HepG2 (cell line): Measurements from ENCODE around the gene JMJD8. TPM values are rescaled to one million over a fixed set of nuclear protein-coding genes. Genes with fewer than 3 reads are reported as not detected.

Source experiments
- AGO1 ChIP-seq: fragments of 200-400 bp; formaldehyde crosslinking; IDR thresholded peaks from 2 replicates; pipeline ENCODE4 v1.6.1; 2017; ENCODE audit warnings: mild to moderate bottlenecking, low read depth, low read length, moderate library complexity; ENCODE audit not compliant: poor library complexity, severe bottlenecking
- AGO2 ChIP-seq: fragments of 200-400 bp; formaldehyde crosslinking; optimal IDR thresholded peaks from 2 replicates; pipeline ENCODE3; 2017; ENCODE audit warnings: mild to moderate bottlenecking, low read depth, low read length, moderate library complexity
- DNMT1 ChIP-seq: sonication (generic); formaldehyde crosslinking; IDR thresholded peaks from 2 replicates; pipeline ENCODE4 v1.5.1; 2020; ENCODE audit warnings: mild to moderate bottlenecking, missing genetic modification reagents
- GPN1 ChIP-seq: sonication (generic); formaldehyde crosslinking; IDR thresholded peaks from 2 replicates; pipeline ENCODE4 v1.5.1; 2020; ENCODE audit warnings: missing genetic modification reagents, borderline replicate concordance
- HNF4A ChIP-seq: sonication (generic); formaldehyde crosslinking; IDR thresholded peaks from 2 replicates; pipeline ENCODE4 v1.4.0; 2020; ENCODE audit warnings: missing genetic modification reagents
- HNRNPL ChIP-seq: fragments of 200-400 bp; formaldehyde crosslinking; IDR thresholded peaks from 2 replicates; pipeline ENCODE4 v1.6.1; 2017; ENCODE audit warnings: mild to moderate bottlenecking, low read depth, low read length
- LCORL ChIP-seq, 2 experiments: fragments of 450-650 bp in 1 of 2; sonication (generic) in 1 of 2; formaldehyde crosslinking in 1 of 2; IDR thresholded peaks; 2 replicates each; pipeline versions ENCODE4 v1.5.0 to v1.6.1; 2017 to 2020; ENCODE audit warnings: antibody characterized with exemption in 1 of 2, missing genetic modification reagents in 1 of 2
- RBFOX2 ChIP-seq: fragments of 200-400 bp; formaldehyde crosslinking; IDR thresholded peaks from 2 replicates; pipeline ENCODE4 v1.6.1; 2017; ENCODE audit warnings: low read depth, mild to moderate bottlenecking, low read length
- SNRNP70 ChIP-seq: fragments of 200-400 bp; formaldehyde crosslinking; IDR thresholded peaks from 2 replicates; pipeline ENCODE4 v1.6.1; 2017; ENCODE audit warnings: mild to moderate bottlenecking, low read depth, low read length, moderate library complexity
- SP140L ChIP-seq: sonication (generic); formaldehyde crosslinking; IDR thresholded peaks from 2 replicates; pipeline ENCODE4 v1.4.0; 2020; ENCODE audit warnings: missing genetic modification reagents, borderline replicate concordance
- ZMYM2 ChIP-seq: sonication (generic); formaldehyde crosslinking; IDR thresholded peaks from 2 replicates; pipeline ENCODE4 v1.8.0; 2022; ENCODE audit warnings: mild to moderate bottlenecking, missing genetic modification reagents
- ZNF496 ChIP-seq: sonication (generic); formaldehyde crosslinking; IDR thresholded peaks from 2 replicates; pipeline ENCODE4 v1.8.1; 2023; ENCODE audit warnings: mild to moderate bottlenecking, moderate library complexity, missing genetic modification reagents; ENCODE audit not compliant: insufficient replicate concordance
- ZNF562 ChIP-seq: sonication (generic); formaldehyde crosslinking; IDR thresholded peaks from 2 replicates; pipeline ENCODE4 v1.8.0; 2022; ENCODE audit warnings: missing genetic modification reagents, borderline replicate concordance
- ZNF776 ChIP-seq: sonication (generic); formaldehyde crosslinking; IDR thresholded peaks from 2 replicates; pipeline ENCODE4 v1.4.0; 2020; ENCODE audit warnings: mild to moderate bottlenecking, missing genetic modification reagents
- ZSCAN20 ChIP-seq: sonication (generic); formaldehyde crosslinking; IDR thresholded peaks from 2 replicates; pipeline ENCODE4 v1.4.0; 2020; ENCODE audit warnings: missing genetic modification reagents, mild to moderate bottlenecking, borderline replicate concordance
- polyA plus RNA-seq, 8 experiments: library from polyadenylated mRNA; depleted of rRNA in 3 of 8; stranded (reverse) in 7 of 8; unstranded in 1 of 8; fragments of >200 nt; fragmentation: Illumina TruSeq in 4 of 8; extraction: Trizol in 4 of 8; gene quantifications; 2 replicates each; pipeline versions ENCODE4 v1.2.1 to v1.2.3, GENCODE V29; 2011 to 2016; ENCODE audit warnings: low read depth in 4 of 8, missing spikeins in 1 of 8, mixed read lengths in 1 of 8; ENCODE audit not compliant: insufficient read depth in 1 of 8
- total RNA-seq, 5 experiments: library from RNA; depleted of rRNA; stranded (reverse); fragments of >200 nt; fragmentation: Illumina TruSeq; extraction: Trizol; gene quantifications; 2 replicates each; pipeline ENCODE4 v1.2.3, GENCODE V29; 2016; ENCODE audit warnings: low read depth in 1 of 5
- TF ChIP-seq, protein P1 (sequence below): sonication (generic); formaldehyde crosslinking; IDR thresholded peaks from 2 replicates; pipeline ENCODE4 v1.4.0; 2020; ENCODE audit warnings: missing genetic modification reagents
- TF ChIP-seq, protein P2 (sequence below): sonication (generic); IDR thresholded peaks from 2 replicates; pipeline ENCODE4 v1.6.1; 2016; ENCODE audit warnings: low read depth, borderline replicate concordance
- TF ChIP-seq, protein P3 (sequence below): sonication (generic); formaldehyde crosslinking; IDR thresholded peaks from 2 replicates; pipeline ENCODE4 v1.4.0; 2020; ENCODE audit warnings: missing genetic modification reagents

Gene JMJD8
- total and polyA plus RNA-seq, 2 of the 13 experiments (the other 11 are each of a cell fraction or from before 2014, with no cell fraction given): 2.6 to 11.8 TPM

DNA sequence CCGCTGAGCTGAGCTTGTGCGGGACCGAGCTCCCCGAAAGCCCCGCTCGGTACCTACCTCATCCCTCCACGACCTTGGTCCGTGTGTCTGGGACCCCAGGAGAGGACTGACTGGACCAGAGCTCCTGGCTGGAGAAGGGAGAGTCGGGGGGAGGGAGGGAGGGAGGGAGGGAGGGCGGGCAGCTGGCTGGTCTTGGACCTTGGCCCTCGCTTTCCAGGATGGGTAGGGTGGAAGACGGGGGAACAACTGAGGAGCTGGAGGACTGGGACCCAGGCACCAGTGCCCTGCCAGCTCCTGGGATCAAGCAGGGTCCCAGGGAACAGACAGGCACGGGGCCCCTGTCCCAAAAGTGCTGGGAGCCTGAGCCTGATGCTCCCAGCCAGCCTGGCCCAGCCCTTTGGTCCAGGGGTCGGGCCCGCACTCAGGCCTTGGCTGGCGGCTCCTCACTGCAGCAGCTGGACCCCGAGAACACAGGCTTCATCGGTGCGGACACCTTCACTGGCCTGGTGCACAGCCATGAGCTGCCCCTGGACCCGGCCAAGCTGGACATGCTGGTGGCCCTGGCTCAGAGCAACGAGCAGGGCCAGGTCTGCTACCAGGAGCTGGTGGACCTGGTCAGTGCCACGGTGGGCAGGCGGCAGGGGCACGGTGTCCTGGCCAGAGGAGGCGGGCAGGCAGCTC lies 8.1 kb downstream of the JMJD8 start (continued):
- TF ChIP-seq ZSCAN20 (no peak), DNMT1 (no peak), AGO2 (peak; percentile 79), SNRNP70 (no peak), ZNF496 (CRISPR knock-in tag) (no peak), SP140L (CRISPR knock-in tag) (no peak), ZNF776 (CRISPR knock-in tag) (peak; percentile 13; the same call in 1 of the 2 replicates), RBFOX2 (peak; percentile 17; the same call in 1 of the 2 replicates), GPN1 (CRISPR knock-in tag) (no peak), ZNF562 (no peak), ZMYM2 (0 out of 2 replicates have a peak, but pooled peaks have one; percentile 27), HNF4A (CRISPR knock-in tag) (peak; percentile 47), LCORL (IDR thresholded peaks at IDR 0.05) (no peak), LCORL (CRISPR knock-in tag; IDR thresholded peaks at IDR 0.05) (0 out of 2 replicates have a peak, but pooled peaks have one; percentile 26), HNRNPL (peak; percentile 68; the same call in 1 of the 2 replicates), AGO1 (peak; percentile 75)
- TF ChIP-seq, protein P1, sequence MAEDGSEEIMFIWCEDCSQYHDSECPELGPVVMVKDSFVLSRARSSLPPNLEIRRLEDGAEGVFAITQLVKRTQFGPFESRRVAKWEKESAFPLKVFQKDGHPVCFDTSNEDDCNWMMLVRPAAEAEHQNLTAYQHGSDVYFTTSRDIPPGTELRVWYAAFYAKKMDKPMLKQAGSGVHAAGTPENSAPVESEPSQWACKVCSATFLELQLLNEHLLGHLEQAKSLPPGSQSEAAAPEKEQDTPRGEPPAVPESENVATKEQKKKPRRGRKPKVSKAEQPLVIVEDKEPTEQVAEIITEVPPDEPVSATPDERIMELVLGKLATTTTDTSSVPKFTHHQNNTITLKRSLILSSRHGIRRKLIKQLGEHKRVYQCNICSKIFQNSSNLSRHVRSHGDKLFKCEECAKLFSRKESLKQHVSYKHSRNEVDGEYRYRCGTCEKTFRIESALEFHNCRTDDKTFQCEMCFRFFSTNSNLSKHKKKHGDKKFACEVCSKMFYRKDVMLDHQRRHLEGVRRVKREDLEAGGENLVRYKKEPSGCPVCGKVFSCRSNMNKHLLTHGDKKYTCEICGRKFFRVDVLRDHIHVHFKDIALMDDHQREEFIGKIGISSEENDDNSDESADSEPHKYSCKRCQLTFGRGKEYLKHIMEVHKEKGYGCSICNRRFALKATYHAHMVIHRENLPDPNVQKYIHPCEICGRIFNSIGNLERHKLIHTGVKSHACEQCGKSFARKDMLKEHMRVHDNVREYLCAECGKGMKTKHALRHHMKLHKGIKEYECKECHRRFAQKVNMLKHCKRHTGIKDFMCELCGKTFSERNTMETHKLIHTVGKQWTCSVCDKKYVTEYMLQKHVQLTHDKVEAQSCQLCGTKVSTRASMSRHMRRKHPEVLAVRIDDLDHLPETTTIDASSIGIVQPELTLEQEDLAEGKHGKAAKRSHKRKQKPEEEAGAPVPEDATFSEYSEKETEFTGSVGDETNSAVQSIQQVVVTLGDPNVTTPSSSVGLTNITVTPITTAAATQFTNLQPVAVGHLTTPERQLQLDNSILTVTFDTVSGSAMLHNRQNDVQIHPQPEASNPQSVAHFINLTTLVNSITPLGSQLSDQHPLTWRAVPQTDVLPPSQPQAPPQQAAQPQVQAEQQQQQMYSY: 0 out of 2 replicates have a peak, but pooled peaks have one; percentile 1
- TF ChIP-seq, protein P2, sequence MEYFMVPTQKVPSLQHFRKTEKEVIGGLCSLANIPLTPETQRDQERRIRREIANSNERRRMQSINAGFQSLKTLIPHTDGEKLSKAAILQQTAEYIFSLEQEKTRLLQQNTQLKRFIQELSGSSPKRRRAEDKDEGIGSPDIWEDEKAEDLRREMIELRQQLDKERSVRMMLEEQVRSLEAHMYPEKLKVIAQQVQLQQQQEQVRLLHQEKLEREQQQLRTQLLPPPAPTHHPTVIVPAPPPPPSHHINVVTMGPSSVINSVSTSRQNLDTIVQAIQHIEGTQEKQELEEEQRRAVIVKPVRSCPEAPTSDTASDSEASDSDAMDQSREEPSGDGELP: peak; percentile 53; the same call in 1 of the 2 replicates
- TF ChIP-seq, protein P3, sequence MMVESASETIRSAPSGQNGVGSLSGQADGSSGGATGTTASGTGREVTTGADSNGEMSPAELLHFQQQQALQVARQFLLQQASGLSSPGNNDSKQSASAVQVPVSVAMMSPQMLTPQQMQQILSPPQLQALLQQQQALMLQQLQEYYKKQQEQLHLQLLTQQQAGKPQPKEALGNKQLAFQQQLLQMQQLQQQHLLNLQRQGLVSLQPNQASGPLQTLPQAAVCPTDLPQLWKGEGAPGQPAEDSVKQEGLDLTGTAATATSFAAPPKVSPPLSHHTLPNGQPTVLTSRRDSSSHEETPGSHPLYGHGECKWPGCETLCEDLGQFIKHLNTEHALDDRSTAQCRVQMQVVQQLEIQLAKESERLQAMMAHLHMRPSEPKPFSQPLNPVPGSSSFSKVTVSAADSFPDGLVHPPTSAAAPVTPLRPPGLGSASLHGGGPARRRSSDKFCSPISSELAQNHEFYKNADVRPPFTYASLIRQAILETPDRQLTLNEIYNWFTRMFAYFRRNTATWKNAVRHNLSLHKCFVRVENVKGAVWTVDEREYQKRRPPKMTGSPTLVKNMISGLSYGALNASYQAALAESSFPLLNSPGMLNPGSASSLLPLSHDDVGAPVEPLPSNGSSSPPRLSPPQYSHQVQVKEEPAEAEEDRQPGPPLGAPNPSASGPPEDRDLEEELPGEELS: no peak
